ENCODE measurements around the gene VAV1. TPM values are rescaled to one million over a fixed set of nuclear protein-coding genes. Genes with fewer than 3 reads are reported as not detected.

VAV1 gene
- total and polyA plus RNA-seq, 2 donors from 2014 or later, result 0.90 to 15.5 TPM

- Histone ChIP-seq H3K4me3 (ENCODE audit: low read length in 3 of 3) (no peak overlapping the region), H3K27ac (ENCODE audit: low read depth in 2 of 2, low read length in 2 of 2) (no peak overlapping the region), H3K27me3 (ENCODE audit: control insufficient read depth, insufficient read depth, low read length) (no peaks in the 10 kb centered on the region), H3K4me1 (ENCODE audit: control insufficient read depth in 2 of 3, insufficient read depth in 2 of 3, low read depth in 1 of 3, low read length in 3 of 3) (no peaks in the 10 kb centered on the region), H3K9me3 (ENCODE audit: control insufficient read depth in 2 of 3, insufficient read depth in 1 of 3, low read length in 3 of 3) (peaks cover 0 to 3% (median 0%) of the 10 kb centered on the region in 3 donors), H3K9ac (ENCODE audit: low read length in 3 of 3) (no peak overlapping the region), H3K36me3 (ENCODE audit: control insufficient read depth in 2 of 3, insufficient read depth in 3 of 3, low read length in 3 of 3) (no peaks in the 10 kb centered on the region)
- intact Hi-C loops (cut with DNase I), result no loop called here
- TF ChIP-seq CTCF (IDR thresholded peaks at IDR 0.05; ENCODE audit: borderline replicate concordance, extremely low read depth, insufficient read depth), result no peak
- FAIRE-seq (no peak), DNase-seq (no peak)
Measured at GRCh38 chr19:6877766-6878165, 105.3 kb downstream of the VAV1 start.

- H3K9me3 ChIP-seq (ENCODE audit: control insufficient read depth in 2 of 3, insufficient read depth in 1 of 3, low read length in 3 of 3), result peaks cover 0 to 13% (median 2%) of the 10 kb centered on the region in 3 donors
- no peaks in the 10 kb centered on the region for H3K4me1 ChIP-seq (ENCODE audit: control insufficient read depth in 2 of 3, insufficient read depth in 2 of 3, low read depth in 1 of 3, low read length in 3 of 3)
- no peak overlapping the region for H3K9ac ChIP-seq (ENCODE audit: low read length in 3 of 3)
- FAIRE-seq, result no peak
- H3K36me3 ChIP-seq (ENCODE audit: control insufficient read depth in 2 of 3, insufficient read depth in 3 of 3, low read length in 3 of 3), result no peaks in the 10 kb centered on the region
- H3K4me3 ChIP-seq (ENCODE audit: low read length in 3 of 3), result no peak overlapping the region
- intact Hi-C loops (cut with DNase I), result no loop called here
- no peak for DNase-seq
- no peak for TF ChIP-seq CTCF (IDR thresholded peaks at IDR 0.05; ENCODE audit: borderline replicate concordance, extremely low read depth, insufficient read depth)
- no peak overlapping the region for H3K27ac ChIP-seq (ENCODE audit: low read depth in 2 of 2, low read length in 2 of 2)
- no peaks in the 10 kb centered on the region for H3K27me3 ChIP-seq (ENCODE audit: control insufficient read depth, insufficient read depth, low read length)
Measured at GRCh38 chr19:6886277-6886897, 113.9 kb downstream of the VAV1 start.

GRCh38 chr19:6887316-6887715 is 114.8 kb downstream of the VAV1 start, which contains the start of gene ADGRE1:
ADGRE1 (plus strand) TSS chr19:6887579; CDS start chr19:6887609, 30 bp downstream.
- H3K27ac ChIP-seq (ENCODE audit: low read depth in 2 of 2, low read length in 2 of 2), result no peak within 1 kb of the TSS
- no peaks in the 10 kb centered on the region for H3K36me3 ChIP-seq (ENCODE audit: control insufficient read depth in 2 of 3, insufficient read depth in 3 of 3, low read length in 3 of 3)
- H3K27me3 ChIP-seq (ENCODE audit: control insufficient read depth, insufficient read depth, low read length), result no peaks in the 10 kb centered on the region
- no peak for DNase-seq
- FAIRE-seq, result no peak
- H3K9me3 ChIP-seq (ENCODE audit: control insufficient read depth in 2 of 3, insufficient read depth in 1 of 3, low read length in 3 of 3), result peaks cover 0 to 13% (median 2%) of the 10 kb centered on the region in 3 donors
- H3K4me3 ChIP-seq (ENCODE audit: low read length in 3 of 3), result no peak within 1 kb of the TSS
- no peak for TF ChIP-seq CTCF (IDR thresholded peaks at IDR 0.05; ENCODE audit: borderline replicate concordance, extremely low read depth, insufficient read depth)
- H3K9ac ChIP-seq (ENCODE audit: low read length in 3 of 3), result no peak within 1 kb of the TSS
- no peaks in the 10 kb centered on the region for H3K4me1 ChIP-seq (ENCODE audit: control insufficient read depth in 2 of 3, insufficient read depth in 2 of 3, low read depth in 1 of 3, low read length in 3 of 3)
- intact Hi-C loops (cut with DNase I), result no loop called here
